Measurements from ENCODE around the gene COL27A1.

The COL27A1 gene

DNA sequence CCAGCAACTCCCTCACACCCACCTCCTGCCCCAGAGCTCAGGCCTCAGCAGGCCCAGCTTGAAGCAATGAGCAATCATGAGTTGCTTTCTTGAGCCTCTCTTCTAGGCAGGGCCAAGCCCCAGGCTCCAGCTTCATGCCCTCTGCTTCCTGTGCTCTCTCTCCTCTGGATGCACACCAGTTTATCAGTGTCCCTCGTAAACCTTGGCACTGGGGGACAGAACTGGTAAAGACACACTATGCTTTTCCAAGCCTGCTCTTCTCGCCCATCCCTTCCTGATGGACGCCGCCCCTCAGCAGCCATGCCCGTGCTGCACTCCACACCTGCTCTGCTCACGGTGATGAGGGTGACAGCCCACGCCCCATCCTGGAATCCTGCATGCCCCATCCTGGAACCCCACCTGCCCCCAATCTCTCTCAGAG is 118.1 kb downstream of the COL27A1 start:
- H3K4me1 ChIP-seq (ENCODE audit: control insufficient read depth in 2 of 2, insufficient read depth in 1 of 2, low read depth in 1 of 2, low read length in 2 of 2), result no peaks in the 10 kb centered on the region
- H2AFZ ChIP-seq (ENCODE audit: low read length), result no peak overlapping the region
- no peak overlapping the region for H4K8ac ChIP-seq (ENCODE audit: low read depth, low read length)
- H2BK12ac ChIP-seq (ENCODE audit: low read length), result no peak overlapping the region
- H3K27ac ChIP-seq (replicated peaks; ENCODE audit: low read length), result no peak overlapping the region
- H3K4me3 ChIP-seq (ENCODE audit: low read length in 2 of 2), result peak overlapping the region in 1 of 2 donors; percentile 50
- H3K4me2 ChIP-seq (ENCODE audit: insufficient read depth, low read length, poor library complexity, severe bottlenecking), result no peak overlapping the region
- H3K79me1 ChIP-seq (ENCODE audit: low read depth, low read length), result no peaks in the 10 kb centered on the region
- no peak overlapping the region for H2BK15ac ChIP-seq (ENCODE audit: low read length)
- no peak overlapping the region for H4K91ac ChIP-seq (ENCODE audit: low read depth, low read length, poor library complexity)
- H3K14ac ChIP-seq (ENCODE audit: low read length), result no peak overlapping the region
- no peak overlapping the region for H3K9ac ChIP-seq (ENCODE audit: low read depth, low read length, poor library complexity)
- H3K23ac ChIP-seq (ENCODE audit: low read depth, low read length, poor library complexity), result no peak overlapping the region
- no peaks in the 10 kb centered on the region for H3K9me3 ChIP-seq (replicated peaks in 1 of 2; ENCODE audit: control insufficient read depth in 2 of 2, insufficient read depth in 1 of 2, low read depth in 1 of 2, low read length in 2 of 2)
- WGBS, 2 donors (ENCODE audit: extremely low coverage in 2 of 2, insufficient read length in 2 of 2, insufficient replicate concordance in 1 of 2), result no CpG with 5 or more reads among the region's 7 CpGs
- peaks cover 5 to 6% of the 10 kb centered on the region in 2 donors for H3K36me3 ChIP-seq (replicated peaks in 1 of 2; ENCODE audit: control insufficient read depth in 2 of 2, insufficient read depth in 2 of 2, low read length in 2 of 2)
- no peak overlapping the region for H2BK120ac ChIP-seq (ENCODE audit: low read depth, low read length)
- peak overlapping the region; percentile 25 for H2AK5ac ChIP-seq (ENCODE audit: low read depth, low read length)
- H3K27me3 ChIP-seq (ENCODE audit: control insufficient read depth in 3 of 3, insufficient read depth in 3 of 3, low read depth in 1 of 3, low read length in 3 of 3), result no peaks in the 10 kb centered on the region
- DNase-seq (ENCODE audit: low spot score), result no peak
- H2BK5ac ChIP-seq (ENCODE audit: low read length), result no peak overlapping the region
- no peak overlapping the region for H3K18ac ChIP-seq (ENCODE audit: low read length)
- no peak overlapping the region for H3K4ac ChIP-seq (ENCODE audit: low read length)

- H2AK5ac ChIP-seq (ENCODE audit: low read depth, low read length), result no peak overlapping the region
- H4K8ac ChIP-seq (ENCODE audit: low read depth, low read length), result no peak overlapping the region
- no peak overlapping the region for H2BK120ac ChIP-seq (ENCODE audit: low read depth, low read length)
- no peak overlapping the region for H3K4me3 ChIP-seq (ENCODE audit: low read length in 2 of 2)
- H3K4ac ChIP-seq (ENCODE audit: low read length), result no peak overlapping the region
- no peak overlapping the region for H3K9ac ChIP-seq (ENCODE audit: low read depth, low read length, poor library complexity)
- H2BK15ac ChIP-seq (ENCODE audit: low read length), result no peak overlapping the region
- no peak overlapping the region for H3K18ac ChIP-seq (ENCODE audit: low read length)
- no peaks in the 10 kb centered on the region for H3K9me3 ChIP-seq (replicated peaks in 1 of 2; ENCODE audit: control insufficient read depth in 2 of 2, insufficient read depth in 1 of 2, low read depth in 1 of 2, low read length in 2 of 2)
- H3K27me3 ChIP-seq (ENCODE audit: control insufficient read depth in 3 of 3, insufficient read depth in 3 of 3, low read depth in 1 of 3, low read length in 3 of 3), result no peaks in the 10 kb centered on the region
- H3K27ac ChIP-seq (replicated peaks; ENCODE audit: low read length), result no peak overlapping the region
- DNase-seq (ENCODE audit: low spot score), result no peak
- H3K14ac ChIP-seq (ENCODE audit: low read length), result no peak overlapping the region
- H3K79me1 ChIP-seq (ENCODE audit: low read depth, low read length), result no peaks in the 10 kb centered on the region
- H3K4me1 ChIP-seq (ENCODE audit: control insufficient read depth in 2 of 2, insufficient read depth in 1 of 2, low read depth in 1 of 2, low read length in 2 of 2), result no peaks in the 10 kb centered on the region
- H2BK5ac ChIP-seq (ENCODE audit: low read length), result no peak overlapping the region
- no peak overlapping the region for H2AFZ ChIP-seq (ENCODE audit: low read length)
- peaks cover 5 to 6% of the 10 kb centered on the region in 2 donors for H3K36me3 ChIP-seq (replicated peaks in 1 of 2; ENCODE audit: control insufficient read depth in 2 of 2, insufficient read depth in 2 of 2, low read length in 2 of 2)
- no peak overlapping the region for H3K23ac ChIP-seq (ENCODE audit: low read depth, low read length, poor library complexity)
- H3K4me2 ChIP-seq (ENCODE audit: insufficient read depth, low read length, poor library complexity, severe bottlenecking), result no peak overlapping the region
- H2BK12ac ChIP-seq (ENCODE audit: low read length), result no peak overlapping the region
- WGBS, 2 donors (ENCODE audit: extremely low coverage in 2 of 2, insufficient read length in 2 of 2, insufficient replicate concordance in 1 of 2), result no CpG with 5 or more reads among the region's 5 CpGs
- no peak overlapping the region for H4K91ac ChIP-seq (ENCODE audit: low read depth, low read length, poor library complexity)
Observed at GRCh38 chr9:114274217-114274616, 118.9 kb downstream of the COL27A1 start.

- H3K14ac ChIP-seq (ENCODE audit: low read length), result no peak overlapping the region
- no peak overlapping the region for H2BK12ac ChIP-seq (ENCODE audit: low read length)
- H4K8ac ChIP-seq (ENCODE audit: low read depth, low read length), result no peak overlapping the region
- H4K91ac ChIP-seq (ENCODE audit: low read depth, low read length, poor library complexity), result no peak overlapping the region
- no peak overlapping the region for H3K4me2 ChIP-seq (ENCODE audit: insufficient read depth, low read length, poor library complexity, severe bottlenecking)
- H2AFZ ChIP-seq (ENCODE audit: low read length), result no peak overlapping the region
- no peaks in the 10 kb centered on the region for H3K4me1 ChIP-seq (ENCODE audit: control insufficient read depth in 2 of 2, insufficient read depth in 1 of 2, low read depth in 1 of 2, low read length in 2 of 2)
- H3K23ac ChIP-seq (ENCODE audit: low read depth, low read length, poor library complexity), result no peak overlapping the region
- H3K36me3 ChIP-seq (replicated peaks in 1 of 2; ENCODE audit: control insufficient read depth in 2 of 2, insufficient read depth in 2 of 2, low read length in 2 of 2), result peaks cover 5 to 6% of the 10 kb centered on the region in 2 donors
- H3K4ac ChIP-seq (ENCODE audit: low read length), result no peak overlapping the region
- DNase-seq (ENCODE audit: low spot score), result no peak
- no peaks in the 10 kb centered on the region for H3K9me3 ChIP-seq (replicated peaks in 1 of 2; ENCODE audit: control insufficient read depth in 2 of 2, insufficient read depth in 1 of 2, low read depth in 1 of 2, low read length in 2 of 2)
- no peak overlapping the region for H3K9ac ChIP-seq (ENCODE audit: low read depth, low read length, poor library complexity)
- H2AK5ac ChIP-seq (ENCODE audit: low read depth, low read length), result no peak overlapping the region
- no peaks in the 10 kb centered on the region for H3K79me1 ChIP-seq (ENCODE audit: low read depth, low read length)
- no peak overlapping the region for H3K4me3 ChIP-seq (ENCODE audit: low read length in 2 of 2)
- WGBS, 2 donors (ENCODE audit: extremely low coverage in 2 of 2, insufficient read length in 2 of 2, insufficient replicate concordance in 1 of 2), result no CpG with 5 or more reads among the region's 15 CpGs
- no peak overlapping the region for H2BK5ac ChIP-seq (ENCODE audit: low read length)
- H3K18ac ChIP-seq (ENCODE audit: low read length), result no peak overlapping the region
- no peak overlapping the region for H3K27ac ChIP-seq (replicated peaks; ENCODE audit: low read length)
- H2BK15ac ChIP-seq (ENCODE audit: low read length), result no peak overlapping the region
- H3K27me3 ChIP-seq (ENCODE audit: control insufficient read depth in 3 of 3, insufficient read depth in 3 of 3, low read depth in 1 of 3, low read length in 3 of 3), result no peaks in the 10 kb centered on the region
- no peak overlapping the region for H2BK120ac ChIP-seq (ENCODE audit: low read depth, low read length)
Observed at GRCh38 chr9:114275246-114276004, 120.1 kb downstream of the COL27A1 start.

DNA sequence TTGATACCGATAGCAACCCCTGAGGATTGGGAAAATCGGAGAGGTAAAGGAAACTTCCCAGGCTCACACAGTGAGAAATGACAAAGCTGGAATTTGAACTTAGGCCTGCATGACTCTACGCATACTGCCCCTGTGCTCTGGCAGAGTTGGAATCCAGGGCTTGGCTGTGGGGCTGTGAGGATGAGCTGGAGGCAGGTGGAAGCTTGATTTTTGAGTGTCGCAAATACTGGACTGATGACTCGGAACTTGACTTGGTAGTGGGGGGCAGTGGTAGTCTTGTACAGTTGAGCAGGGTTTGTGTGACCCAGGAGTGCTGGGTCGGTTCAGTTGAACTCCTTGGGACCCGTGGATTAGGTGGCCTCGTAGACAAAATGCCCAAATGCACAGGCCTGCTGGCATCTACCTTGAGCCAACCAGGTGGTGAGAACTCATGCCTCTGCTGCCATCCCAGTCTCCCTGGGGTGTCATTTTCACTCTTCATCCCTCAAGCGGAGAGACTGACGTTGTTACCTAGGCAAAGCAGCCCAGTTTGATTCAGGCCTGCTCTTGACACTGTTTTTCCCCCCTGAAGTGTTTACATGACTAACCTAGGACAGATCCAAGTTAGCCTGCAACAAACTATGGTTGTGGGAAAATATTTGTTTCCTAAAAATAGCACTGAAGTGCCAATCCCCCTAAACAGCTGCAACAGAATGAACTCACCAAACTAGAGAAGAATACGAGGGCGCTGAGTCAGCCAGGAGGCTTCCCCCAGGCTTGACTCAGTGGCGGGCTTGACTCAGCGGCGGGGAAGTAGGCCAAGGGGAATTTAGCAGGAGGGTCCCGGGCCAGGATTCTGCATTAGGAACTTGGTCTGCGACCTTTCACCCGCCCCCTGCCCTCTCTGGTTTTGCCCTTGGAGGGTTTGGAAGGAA is 121.8 kb downstream of the COL27A1 start:
- H3K4me1 ChIP-seq (ENCODE audit: control insufficient read depth in 2 of 2, insufficient read depth in 1 of 2, low read depth in 1 of 2, low read length in 2 of 2), result peaks cover 0 to 7% of the 10 kb centered on the region in 2 donors
- no peak overlapping the region for H2AFZ ChIP-seq (ENCODE audit: low read length)
- H4K91ac ChIP-seq (ENCODE audit: low read depth, low read length, poor library complexity), result no peak overlapping the region
- no peak overlapping the region for H3K9ac ChIP-seq (ENCODE audit: low read depth, low read length, poor library complexity)
- H3K14ac ChIP-seq (ENCODE audit: low read length), result no peak overlapping the region
- no peak overlapping the region for H4K8ac ChIP-seq (ENCODE audit: low read depth, low read length)
- H3K36me3 ChIP-seq (replicated peaks in 1 of 2; ENCODE audit: control insufficient read depth in 2 of 2, insufficient read depth in 2 of 2, low read length in 2 of 2), result peaks cover 5% of the 10 kb centered on the region in 2 donors
- no peak overlapping the region for H3K4ac ChIP-seq (ENCODE audit: low read length)
- no peak for DNase-seq (ENCODE audit: low spot score)
- no peak overlapping the region for H3K4me2 ChIP-seq (ENCODE audit: insufficient read depth, low read length, poor library complexity, severe bottlenecking)
- H3K27ac ChIP-seq (replicated peaks; ENCODE audit: low read length), result no peak overlapping the region
- no CpG with 5 or more reads among the region's 18 CpGs for WGBS, 2 donors (ENCODE audit: extremely low coverage in 2 of 2, insufficient read length in 2 of 2, insufficient replicate concordance in 1 of 2)
- H2AK5ac ChIP-seq (ENCODE audit: low read depth, low read length), result peak overlapping the region; percentile 5
- no peak overlapping the region for H3K18ac ChIP-seq (ENCODE audit: low read length)
- H2BK120ac ChIP-seq (ENCODE audit: low read depth, low read length), result no peak overlapping the region
- no peaks in the 10 kb centered on the region for H3K79me1 ChIP-seq (ENCODE audit: low read depth, low read length)
- no peak overlapping the region for H2BK15ac ChIP-seq (ENCODE audit: low read length)
- H3K27me3 ChIP-seq (ENCODE audit: control insufficient read depth in 3 of 3, insufficient read depth in 3 of 3, low read depth in 1 of 3, low read length in 3 of 3), result no peaks in the 10 kb centered on the region
- no peak overlapping the region for H3K4me3 ChIP-seq (ENCODE audit: low read length in 2 of 2)
- H2BK5ac ChIP-seq (ENCODE audit: low read length), result no peak overlapping the region
- H3K9me3 ChIP-seq (replicated peaks in 1 of 2; ENCODE audit: control insufficient read depth in 2 of 2, insufficient read depth in 1 of 2, low read depth in 1 of 2, low read length in 2 of 2), result no peaks in the 10 kb centered on the region
- no peak overlapping the region for H2BK12ac ChIP-seq (ENCODE audit: low read length)
- peak overlapping the region; percentile 25 for H3K23ac ChIP-seq (ENCODE audit: low read depth, low read length, poor library complexity)

All from neuronal stem cell (in vitro differentiated cells).